Keratinocyte (primary cell): ENCODE measurements around the gene ADGRG2. TPM values are rescaled to one million over a fixed set of nuclear protein-coding genes. Genes with fewer than 3 reads are reported as not detected.

Source experiments
- DNase-seq: peaks from one replicate; pipeline ENCODE4 v3.0.0-alpha.2; 2011; ENCODE audit warnings: low read depth, missing footprints, low spot score
- FAIRE-seq: peaks from 2 replicates; lab custom pipeline; 2011; peaks lifted over from hg19 to GRCh38; lab: Jason Lieb, UNC
- H2AFZ ChIP-seq: 2 replicates; pipeline ENCODE4 v1.6.0; 2012; ENCODE audit warnings: low read length, control low read depth, inconsistent platforms; ENCODE audit not compliant: control insufficient read depth
- H3K27ac ChIP-seq: 2 replicates; pipeline ENCODE4 v1.5.1; 2011; ENCODE audit warnings: low read length; ENCODE audit not compliant: control insufficient read depth, insufficient read depth
- H3K27me3 ChIP-seq: 3 replicates; pipeline ENCODE4 v1.6.0; 2011; ENCODE audit warnings: low read length; ENCODE audit not compliant: control insufficient read depth, insufficient read depth; ENCODE audit errors: extremely low read depth
- H3K36me3 ChIP-seq, 2 experiments: 2 replicates in 1 of 2; 3 replicates in 1 of 2; pipeline ENCODE4 v1.5.1; 2011; ENCODE audit warnings: low read length in 2 of 2, mild to moderate bottlenecking in 1 of 2; ENCODE audit not compliant: control insufficient read depth in 2 of 2, insufficient read depth in 2 of 2; ENCODE audit errors: extremely low read depth in 1 of 2
- H3K4me1 ChIP-seq: 3 replicates; pipeline ENCODE4 v1.5.1; 2011; ENCODE audit warnings: low read length; ENCODE audit not compliant: control insufficient read depth, insufficient read depth; ENCODE audit errors: extremely low read depth
- H3K4me2 ChIP-seq: 3 replicates; pipeline ENCODE4 v1.6.0; 2011; ENCODE audit warnings: low read depth, low read length; ENCODE audit not compliant: control insufficient read depth, insufficient read depth; ENCODE audit errors: extremely low read depth
- H3K4me3 ChIP-seq, 3 experiments: fragments of 200-600 bp in 1 of 3; sonication (generic) in 1 of 3; 2 replicates in 2 of 3; 3 replicates in 1 of 3; pipeline ENCODE4 v1.5.1; 2011 to 2016; ENCODE audit warnings: low read length in 3 of 3, mild to moderate bottlenecking in 3 of 3, control low read depth in 2 of 3, inconsistent platforms in 1 of 3, low read depth in 1 of 3, mixed read lengths in 1 of 3, mixed run types in 1 of 3, moderate library complexity in 1 of 3; ENCODE audit not compliant: control insufficient read depth in 2 of 3, insufficient read depth in 2 of 3; ENCODE audit errors: extremely low read depth in 1 of 3
- H3K79me2 ChIP-seq: 2 replicates; pipeline ENCODE4 v1.6.0; 2012; ENCODE audit warnings: low read length; ENCODE audit not compliant: control insufficient read depth, insufficient read depth
- H3K9ac ChIP-seq: 3 replicates; pipeline ENCODE4 v1.6.0; 2011; ENCODE audit warnings: low read length; ENCODE audit not compliant: control insufficient read depth, insufficient read depth; ENCODE audit errors: extremely low read depth
- H3K9me1 ChIP-seq: 3 replicates; pipeline ENCODE4 v1.6.0; 2011; ENCODE audit warnings: low read length; ENCODE audit not compliant: control insufficient read depth, insufficient read depth; ENCODE audit errors: extremely low read depth
- H3K9me3 ChIP-seq: 2 replicates; pipeline ENCODE4 v1.5.1; 2012; ENCODE audit warnings: low read depth, low read length; ENCODE audit not compliant: control insufficient read depth
- H4K20me1 ChIP-seq: 3 replicates; pipeline ENCODE4 v1.6.0; 2011; ENCODE audit warnings: low read length; ENCODE audit not compliant: control insufficient read depth, insufficient read depth; ENCODE audit errors: extremely low read depth
- CTCF ChIP-seq, 3 experiments: IDR thresholded peaks in 1 of 3; conservative IDR thresholded peaks in 1 of 3; optimal IDR thresholded peaks in 1 of 3; 2 replicates in 2 of 3; 3 replicates in 1 of 3; pipeline versions ENCODE3 to v1.5.1; 2011; ENCODE audit warnings: low read length in 3 of 3, mild to moderate bottlenecking in 3 of 3, moderate library complexity in 2 of 3, control low read depth in 1 of 3, inconsistent platforms in 1 of 3; ENCODE audit not compliant: insufficient read depth in 2 of 3; ENCODE audit errors: extremely low read depth in 1 of 3
- EZH2 ChIP-seq: IDR thresholded peaks from one replicate; pipeline ENCODE4 v1.6.1; 2012; ENCODE audit warnings: inconsistent platforms, mild to moderate bottlenecking, low read length, moderate library complexity
- dilution Hi-C: fragments of 300-500 bp; cut with MboI; formaldehyde crosslinking; loops from one replicate; pipeline ENCODE4 v1.7.0; 2020; ENCODE audit warnings: low sequenced_read_pairs; ENCODE audit not compliant: extremely low pct_ligation_motif_present
- polyA plus RNA-seq, 5 experiments: library from polyadenylated mRNA; depleted of rRNA in 3 of 5; stranded (reverse) in 3 of 5; stranded (forward) in 1 of 5; unstranded in 1 of 5; fragments of >200 nt; gene quantifications; 1 replicate in 1 of 5; 2 replicates in 3 of 5; 3 replicates in 1 of 5; pipeline versions ENCODE4 v1.2.1 to v1.2.3, GENCODE V29; 2011 to 2012; ENCODE audit warnings: missing spikeins in 2 of 5, low read depth in 1 of 5, low replicate concordance in 1 of 5

Gene ADGRG2
- polyA plus RNA-seq, 1 donor (not counting 4 experiments of a cell fraction or from before 2014, with no cell fraction given) = 0.20 TPM

- Histone ChIP-seq H4K20me1 (no peaks in the 10 kb centered on the region), H3K4me2 (no peak overlapping the region), H2AFZ (no peak overlapping the region), H3K27me3 (no peaks in the 10 kb centered on the region), H3K27ac (no peak overlapping the region), H3K4me1 (no peaks in the 10 kb centered on the region), H3K4me3 (no peak overlapping the region), H3K9me1 (no peaks in the 10 kb centered on the region), H3K9ac (no peak overlapping the region), H3K79me2 (no peaks in the 10 kb centered on the region), H3K9me3 (no peaks in the 10 kb centered on the region), H3K36me3 (no peaks in the 10 kb centered on the region)
- dilution Hi-C loops = no loop called here
- DNase-seq (no peak), FAIRE-seq (no peak)
- TF ChIP-seq CTCF (optimal IDR thresholded peaks at IDR 0.05 in 1 of 3, IDR thresholded peaks at IDR 0.05 in 1 of 3, conservative IDR thresholded peaks at IDR 0.05 in 1 of 3; ENCODE audit: extremely low read depth in 1 of 3, insufficient read depth in 2 of 3, low read length in 3 of 3) = no peak
- TF ChIP-seq EZH2 = no peak
Observed at GRCh38 chrX:19007868-19008267, 114.4 kb downstream of the ADGRG2 start.

- no peaks in the 10 kb centered on the region for H3K9me3 ChIP-seq
Observed at GRCh38 chrX:19007011-19007410, 115.3 kb downstream of the ADGRG2 start.

More at GRCh38 chrX:19007011-19007410, 115.3 kb downstream of the ADGRG2 start:
- no peak overlapping the region for H3K27ac ChIP-seq
- no peak overlapping the region for H3K9ac ChIP-seq
- no peaks in the 10 kb centered on the region for H3K79me2 ChIP-seq
- H3K4me1 ChIP-seq = no peaks in the 10 kb centered on the region
- DNase-seq (no peak), FAIRE-seq (no peak)
- no peak overlapping the region for H3K4me2 ChIP-seq
- no peaks in the 10 kb centered on the region for H4K20me1 ChIP-seq
- H3K4me3 ChIP-seq = no peak overlapping the region
- H3K9me1 ChIP-seq = no peaks in the 10 kb centered on the region
- TF ChIP-seq CTCF (optimal IDR thresholded peaks at IDR 0.05 in 1 of 3, IDR thresholded peaks at IDR 0.05 in 1 of 3, conservative IDR thresholded peaks at IDR 0.05 in 1 of 3; ENCODE audit: extremely low read depth in 1 of 3, insufficient read depth in 2 of 3, low read length in 3 of 3) = no peak
- TF ChIP-seq EZH2 = no peak
- H2AFZ ChIP-seq = no peak overlapping the region
- dilution Hi-C loops = no loop called here
- H3K36me3 ChIP-seq = no peaks in the 10 kb centered on the region
- H3K27me3 ChIP-seq = no peaks in the 10 kb centered on the region
